A673 (cell line): Measurements from ENCODE around the gene VPS41.

Experiments
- CTCF ChIP-seq: fragments of 300-800, 200-600 bp; sonication (generic); conservative IDR thresholded peaks from 2 replicates; pipeline ENCODE4 v1.5.1; 2017; ENCODE audit warnings: low read depth, mild to moderate bottlenecking, antibody characterized with exemption, low read length, moderate library complexity, mixed read lengths
- EZH2 ChIP-seq: fragments of 200-600 bp; sonication (generic); IDR thresholded peaks from 2 replicates; pipeline ENCODE4 v1.6.1; 2017; ENCODE audit warnings: borderline replicate concordance, low read depth, mild to moderate bottlenecking, mixed read lengths, antibody characterized with exemption, low read length; ENCODE audit not compliant: poor library complexity, severe bottlenecking

- TF ChIP-seq CTCF = no peak
- TF ChIP-seq EZH2 = no peak
These were observed 89.5 kb downstream of the VPS41 start for GRCh38 chr7:38819463-38819862.
